Tongue (tissue), 2 donors: Measurements from ENCODE around the gene GALT. TPM values are rescaled to one million over a fixed set of nuclear protein-coding genes. Genes with fewer than 3 reads are reported as not detected.

Experiments used
- DNase-seq: peaks from one replicate; pipeline ENCODE4 v3.0.0-alpha.2; 2015
- total RNA-seq: library from RNA; depleted of rRNA; stranded (reverse); fragments of >200 nt; gene quantifications from one replicate; pipeline ENCODE4 v1.2.3, GENCODE V29; 2014

Gene GALT
- 27.2 TPM for total RNA-seq

- peak; percentile 97 for DNase-seq
These were observed at the start of gene GALT for GRCh38 chr9:34646211-34647083. Gene GALT, plus strand, starts transcription at chr9:34646675. Its CDS starts 30 bp downstream, at chr9:34646705.

- no peak for DNase-seq
These were observed 46.9 kb upstream of the GALT start for GRCh38 chr9:34599546-34599945.

GRCh38 chr9:34600908-34601307 is 45.6 kb upstream of the GALT start:
- DNase-seq, result no peak

- DNase-seq, result no peak
These were observed 44.4 kb upstream of the GALT start for GRCh38 chr9:34601937-34602573.

GRCh38 chr9:34603610-34604231 is 42.8 kb upstream of the GALT start:
- peak; percentile 91 for DNase-seq

- no peak for DNase-seq
These were observed 40.3 kb upstream of the GALT start for GRCh38 chr9:34606190-34606589.

GRCh38 chr9:34606905-34607304 is 39.6 kb upstream of the GALT start:
- no peak for DNase-seq

- DNase-seq, result no peak
These were observed 39.1 kb upstream of the GALT start for GRCh38 chr9:34607331-34607730.

- no peak for DNase-seq
These were observed 35.9 kb upstream of the GALT start for GRCh38 chr9:34610434-34611206.

GRCh38 chr9:34611251-34611810 is 35.1 kb upstream of the GALT start:
- DNase-seq, result no peak

- peak; percentile 94 for DNase-seq
These were observed 34.4 kb upstream of the GALT start, which contains the start of gene RPP25L for GRCh38 chr9:34611811-34612787. Gene RPP25L, minus strand, starts transcription at chr9:34612097. Its CDS starts 801 bp downstream, at chr9:34611296.

- DNase-seq, result peak; percentile 91
These were observed 33.6 kb upstream of the GALT start for GRCh38 chr9:34612788-34613390.

GRCh38 chr9:34615132-34615531 is 31.3 kb upstream of the GALT start:
- no peak for DNase-seq

- peak; percentile 97 for DNase-seq
These were observed 26.1 kb upstream of the GALT start, which contains the start of gene DCTN3 for GRCh38 chr9:34620061-34620994. Gene DCTN3, minus strand, starts transcription at chr9:34620495. Its CDS starts 31 bp downstream, at chr9:34620464.

GRCh38 chr9:34623374-34624235 is 22.9 kb upstream of the GALT start:
- DNase-seq, result no peak

GRCh38 chr9:34624475-34625185 is 21.8 kb upstream of the GALT start:
- DNase-seq, result no peak

GRCh38 chr9:34625186-34625486 is 21.3 kb upstream of the GALT start:
- no peak for DNase-seq
